NCI-H1417 (cell line): ENCODE data around the gene VIPR2.

Source experiments
- DNase-seq, 3 experiments: peaks; one replicate each; lab custom pipeline; 2025; lab: John Stamatoyannopoulos, UW

The VIPR2 gene

GRCh38 chr7:159119026-159119741 is 25.5 kb downstream of the VIPR2 start:
- DNase-seq: no peak

- no peak for DNase-seq
These were observed 26.0 kb downstream of the VIPR2 start for GRCh38 chr7:159118623-159119022.

GRCh38 chr7:159118197-159118595 is 26.5 kb downstream of the VIPR2 start:
- DNase-seq: no peak

GRCh38 chr7:159117366-159118196 is 27.1 kb downstream of the VIPR2 start:
- peak in 1 of 3 experiments; percentile 46 for DNase-seq

- no peak for DNase-seq
These were observed 27.9 kb downstream of the VIPR2 start for GRCh38 chr7:159116581-159117339.

- peak in 2 of 3 experiments; percentile 51 to 63 for DNase-seq
These were observed 28.8 kb downstream of the VIPR2 start for GRCh38 chr7:159115601-159116501.

GRCh38 chr7:159114981-159115380 is 29.7 kb downstream of the VIPR2 start:
- DNase-seq: peak in 1 of 3 experiments; percentile 19

GRCh38 chr7:159114096-159114495 is 30.6 kb downstream of the VIPR2 start:
- no peak for DNase-seq

GRCh38 chr7:159113056-159113455 is 31.6 kb downstream of the VIPR2 start:
- DNase-seq: no peak

- no peak for DNase-seq
These were observed 32.3 kb downstream of the VIPR2 start for GRCh38 chr7:159112136-159113011.

GRCh38 chr7:159109653-159110035 is 35.0 kb downstream of the VIPR2 start:
- peak in 2 of 3 experiments; percentile 41 to 54 for DNase-seq

GRCh38 chr7:159108941-159109652 is 35.6 kb downstream of the VIPR2 start:
- DNase-seq: no peak

- no peak for DNase-seq
These were observed 36.2 kb downstream of the VIPR2 start for GRCh38 chr7:159108491-159108890.

- DNase-seq: peak in 1 of 3 experiments; percentile 19
These were observed 37.3 kb downstream of the VIPR2 start for GRCh38 chr7:159107161-159107892.

GRCh38 chr7:159105832-159106811 is 38.5 kb downstream of the VIPR2 start:
- DNase-seq: no peak

GRCh38 chr7:159105066-159105780 is 39.4 kb downstream of the VIPR2 start:
- DNase-seq: no peak
